MCF 10A (cell line): ENCODE data around the gene KIAA1549. TPM values are rescaled to one million over a fixed set of nuclear protein-coding genes. Genes with fewer than 3 reads are reported as not detected.

ENCODE experiments used
- BruUV-seq: library from RNA; stranded (reverse); fragments of 400-500 nt; replicated peaks from 2 replicates; lab custom pipeline; 2021; lab: Mats Ljungman, UMichigan
- CTCF ChIA-PET: fragments of 300-600 bp; sonication (Branson Sonifier 250); formaldehyde crosslinking; extraction: SDS; loops from one replicate; lab custom pipeline; 2021; ENCODE audit warnings: antibody characterized with exemption, inconsistent platforms; lab: Yijun Ruan, JAX
- POLR2A ChIA-PET: fragments of 300-600, 350-650 bp; sonication (Branson Sonifier 250); formaldehyde crosslinking; extraction: SDS; loops from one replicate; lab custom pipeline; 2020; ENCODE audit warnings: antibody characterized with exemption, inconsistent platforms; lab: Yijun Ruan, JAX
- DNase-seq: peaks from one replicate; pipeline ENCODE4 v3.0.0-alpha.2; 2018; ENCODE audit not compliant: unreplicated experiment
- H3K27ac Mint-ChIP-seq: one replicate; pipeline ENCODE4 v1.8.0; 2022; ENCODE audit warnings: mild to moderate bottlenecking, low read depth, mixed read lengths; ENCODE audit not compliant: unreplicated experiment
- H3K27me3 Mint-ChIP-seq: one replicate; pipeline ENCODE4 v1.8.0; 2022; ENCODE audit warnings: mixed read lengths; ENCODE audit not compliant: insufficient read depth, unreplicated experiment
- H3K36me3 Mint-ChIP-seq: one replicate; pipeline ENCODE4 v1.8.0; 2022; ENCODE audit warnings: mild to moderate bottlenecking, moderate library complexity, mixed read lengths; ENCODE audit not compliant: insufficient read depth, unreplicated experiment
- H3K4me1 Mint-ChIP-seq: one replicate; pipeline ENCODE4 v1.8.0; 2022; ENCODE audit warnings: mixed read lengths; ENCODE audit not compliant: insufficient read depth, unreplicated experiment
- H3K4me3 Mint-ChIP-seq: one replicate; pipeline ENCODE4 v1.8.0; 2022; ENCODE audit warnings: mild to moderate bottlenecking, moderate library complexity, mixed read lengths; ENCODE audit not compliant: unreplicated experiment
- H3K9me3 Mint-ChIP-seq: one replicate; pipeline ENCODE4 v1.8.0; 2022; ENCODE audit warnings: mixed read lengths; ENCODE audit not compliant: unreplicated experiment
- CTCF ChIP-seq: fragments of 200-600 bp; IDR thresholded peaks from one replicate; pipeline ENCODE4 v1.8.0; 2022; ENCODE audit warnings: antibody characterized with exemption, mild to moderate bottlenecking; ENCODE audit not compliant: unreplicated experiment
- intact Hi-C: fragments of 100-400 bp; cut with micrococcal nuclease; formaldehyde crosslinking; loops from 2 replicates; pipeline ENCODE4 v1.14.1; 2022
- total RNA-seq: library from RNA; stranded (reverse); gene quantifications from 2 replicates; pipeline ENCODE4 v1.2.3, GENCODE V29; 2022

Gene KIAA1549
- total RNA-seq, 1 experiment from 2014 or later: 7.1 TPM

DNA sequence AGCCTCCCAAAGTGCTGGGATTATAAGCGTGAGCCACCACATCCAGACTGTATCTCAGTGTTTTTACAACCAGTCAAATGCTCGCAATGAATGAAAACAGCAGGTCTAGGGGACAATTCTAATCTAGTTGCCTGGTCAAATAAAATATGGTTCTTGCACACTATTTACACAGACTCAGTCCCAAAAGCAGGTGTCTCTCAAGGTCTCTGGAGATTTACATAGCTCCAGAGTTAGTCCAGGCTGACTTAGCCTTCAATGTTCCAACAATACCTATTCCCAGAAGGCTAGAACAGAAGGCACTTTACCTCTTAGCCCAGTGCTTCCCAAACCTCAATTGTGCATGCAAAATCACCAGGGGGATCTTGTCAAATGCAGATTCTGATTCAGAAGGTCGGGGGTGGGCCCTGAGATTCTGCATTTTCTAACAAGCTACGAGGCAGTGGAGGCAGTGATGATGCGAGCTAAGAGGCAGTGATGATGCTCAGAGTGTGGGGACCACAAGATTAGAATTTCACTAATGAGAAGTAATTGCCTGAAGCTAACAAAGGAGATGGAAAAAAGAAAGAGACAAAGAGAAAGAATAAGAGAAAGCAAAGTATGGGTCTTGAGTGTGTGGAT lies 6.4 kb downstream of the KIAA1549 start:
- intact Hi-C loops: no loop called here
- Mint-ChIP-seq H3K36me3 (no peaks in the 10 kb centered on the region), H3K27me3 (no peaks in the 10 kb centered on the region), H3K9me3 (no peaks in the 10 kb centered on the region), H3K4me3 (no peak overlapping the region), H3K4me1 (peaks cover 11% of the 10 kb centered on the region), H3K27ac (no peak overlapping the region)
- ChIA-PET CTCF (interaction anchor here (0.6 to 1.5 kb wide), 4 partner anchors 88 to 1019 kb away, joined by 3 to 15 read pairs (median 3); no protein-coding TSS in a partner anchor), POLR2A (interaction anchor here (0.6 to 1.2 kb wide), 2 partner anchors 8 to 49 kb away, joined by 3 read pairs; no protein-coding TSS in a partner anchor)
- no TSS peak for BruUV-seq
- no peak for TF ChIP-seq CTCF
- no peak for DNase-seq

GRCh38 chr7:138974103-138974502 lies 7.1 kb downstream of the KIAA1549 start:
- no peak for DNase-seq
- Mint-ChIP-seq H3K36me3 (no peaks in the 10 kb centered on the region), H3K4me3 (no peak overlapping the region), H3K9me3 (no peaks in the 10 kb centered on the region), H3K4me1 (peaks cover 7% of the 10 kb centered on the region), H3K27me3 (no peaks in the 10 kb centered on the region), H3K27ac (no peak overlapping the region)
- intact Hi-C loops: no loop called here
- BruUV-seq: no TSS peak
- no peak for TF ChIP-seq CTCF
- ChIA-PET POLR2A (interaction anchor here (0.6 to 1.2 kb wide), 2 partner anchors 8 to 50 kb away, joined by 3 read pairs; no protein-coding TSS in a partner anchor), CTCF (interaction anchor here (0.6 to 0.7 kb wide), 2 partner anchors 87 to 829 kb away, joined by 3 read pairs; no protein-coding TSS in a partner anchor)

DNA sequence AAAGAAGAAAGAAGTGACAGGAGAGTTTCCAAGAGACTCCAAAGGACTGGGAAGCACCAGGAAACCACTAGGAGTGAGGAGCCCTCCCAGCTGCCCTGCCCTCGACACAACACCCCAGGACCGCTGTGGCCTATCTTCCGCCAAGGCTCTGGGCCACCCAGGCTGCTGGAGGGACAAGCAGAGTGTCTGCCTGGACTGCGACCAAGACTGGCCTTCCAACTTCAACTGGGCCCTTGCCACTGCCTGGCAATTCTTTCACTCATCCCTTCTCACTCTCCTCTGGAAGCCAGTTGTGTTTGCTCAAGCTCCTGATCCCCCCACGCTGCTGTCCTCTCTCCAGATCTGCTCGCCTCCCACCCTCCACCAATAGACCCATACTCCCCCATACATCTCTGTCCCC lies 10.2 kb downstream of the KIAA1549 start:
- H3K36me3 Mint-ChIP-seq: no peaks in the 10 kb centered on the region
- TF ChIP-seq CTCF: no peak
- BruUV-seq: no TSS peak
- intact Hi-C loops: no loop called here
- CTCF ChIA-PET: no interaction called here
- no peak overlapping the region for H3K27ac Mint-ChIP-seq
- H3K4me3 Mint-ChIP-seq: no peak overlapping the region
- H3K27me3 Mint-ChIP-seq: no peaks in the 10 kb centered on the region
- no peaks in the 10 kb centered on the region for H3K9me3 Mint-ChIP-seq
- DNase-seq: no peak
- POLR2A ChIA-PET: no interaction called here
- H3K4me1 Mint-ChIP-seq: no peaks in the 10 kb centered on the region

GRCh38 chr7:138970446-138970845 lies 10.7 kb downstream of the KIAA1549 start:
- ChIA-PET CTCF (no interaction called here), POLR2A (no interaction called here)
- no peak overlapping the region for H3K27ac Mint-ChIP-seq
- BruUV-seq: no TSS peak
- no peak for DNase-seq
- H3K4me3 Mint-ChIP-seq: no peak overlapping the region
- no peaks in the 10 kb centered on the region for H3K36me3 Mint-ChIP-seq
- TF ChIP-seq CTCF: no peak
- no peaks in the 10 kb centered on the region for H3K27me3 Mint-ChIP-seq
- no peaks in the 10 kb centered on the region for H3K4me1 Mint-ChIP-seq
- H3K9me3 Mint-ChIP-seq: no peaks in the 10 kb centered on the region
- intact Hi-C loops: no loop called here
